Measurements from ENCODE around the gene KLHDC8A.
"Not testable (repeated sequence)": the region's sequence is repeated elsewhere in the genome, so short reads cannot be mapped to it uniquely, and the experiment has no call there.

The KLHDC8A gene

DNA sequence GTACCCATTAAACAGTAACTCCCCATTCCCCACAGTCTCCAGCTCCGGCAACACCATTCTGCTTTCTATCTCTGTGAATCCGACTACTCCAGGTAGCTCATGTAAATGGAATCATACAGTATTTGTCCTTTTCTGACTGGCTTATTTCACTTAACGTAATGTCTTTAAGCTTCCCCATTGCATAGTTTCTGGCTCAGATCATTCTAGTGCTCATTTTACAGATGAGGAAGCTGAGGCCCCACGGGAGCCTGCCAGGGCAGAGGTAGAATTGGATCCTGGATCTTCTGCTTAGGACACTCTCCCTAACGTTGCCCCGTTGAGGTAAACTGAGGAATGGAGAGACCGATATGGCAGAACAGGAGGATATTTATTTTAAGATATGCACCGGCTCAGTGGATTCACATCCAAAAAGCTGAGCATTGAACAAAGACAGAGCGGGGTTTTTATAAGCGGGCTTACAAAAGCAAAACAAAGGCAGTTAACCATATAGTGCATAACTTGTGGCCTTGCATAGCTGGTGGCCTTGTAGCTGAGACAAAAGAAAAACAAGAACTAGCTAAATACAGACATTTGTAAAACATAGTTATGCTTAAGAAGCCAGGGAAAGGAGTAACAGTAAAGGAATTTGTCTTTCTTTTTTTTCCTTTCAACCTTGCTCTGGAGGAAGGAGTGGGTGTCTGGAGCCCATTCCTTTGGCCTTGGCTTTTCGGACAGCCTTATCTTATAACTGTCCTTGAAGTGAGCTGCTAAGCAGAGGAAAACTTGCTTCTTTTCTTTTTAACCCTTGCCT, 15.3 kb upstream of the KLHDC8A start:
- no peak for DNase-seq (ENCODE audit: low read depth in 2 of 2)

DNA sequence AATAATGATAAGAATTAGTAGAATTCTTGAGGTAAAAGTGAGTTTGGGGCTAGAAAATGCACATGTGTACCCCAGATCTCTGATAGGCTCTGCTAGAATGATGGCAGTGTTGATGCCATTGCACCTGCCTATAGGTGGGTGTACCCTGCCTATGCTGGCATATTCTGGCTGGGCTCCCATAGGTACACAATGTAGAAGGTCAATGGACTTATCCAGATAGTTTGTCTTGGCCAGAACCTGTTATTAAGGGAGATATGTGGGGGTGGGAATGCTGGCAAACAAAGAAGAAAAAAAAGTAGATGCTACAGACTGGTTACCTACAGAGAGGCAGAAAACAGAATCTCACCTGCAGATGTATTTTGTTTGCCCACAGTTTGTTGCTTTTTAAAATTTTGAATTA, 14.1 kb upstream of the KLHDC8A start:
- DNase-seq (ENCODE audit: low read depth in 2 of 2) = no peak

DNA sequence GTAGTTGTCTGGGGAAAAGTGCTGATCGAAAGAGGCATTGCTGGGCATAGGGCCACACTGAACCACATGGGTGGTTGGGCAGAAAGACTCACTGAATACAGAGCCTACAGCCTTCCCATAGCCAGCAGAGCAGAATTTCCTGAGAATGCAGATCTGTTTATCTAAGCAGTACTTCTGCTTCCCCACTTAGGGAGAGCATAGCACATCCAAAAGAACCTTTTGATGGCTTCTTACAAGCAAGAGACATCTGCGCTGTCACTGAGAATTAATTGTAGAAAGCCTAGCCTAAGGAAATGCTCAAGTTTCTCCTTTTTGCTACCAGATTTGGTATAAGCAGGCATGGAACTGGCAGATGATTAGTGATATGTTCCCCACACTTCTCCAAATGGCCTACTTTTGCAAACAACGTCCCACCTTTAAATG, 13.0 kb upstream of the KLHDC8A start:
- DNase-seq (ENCODE audit: low read depth in 2 of 2) = no peak

DNA sequence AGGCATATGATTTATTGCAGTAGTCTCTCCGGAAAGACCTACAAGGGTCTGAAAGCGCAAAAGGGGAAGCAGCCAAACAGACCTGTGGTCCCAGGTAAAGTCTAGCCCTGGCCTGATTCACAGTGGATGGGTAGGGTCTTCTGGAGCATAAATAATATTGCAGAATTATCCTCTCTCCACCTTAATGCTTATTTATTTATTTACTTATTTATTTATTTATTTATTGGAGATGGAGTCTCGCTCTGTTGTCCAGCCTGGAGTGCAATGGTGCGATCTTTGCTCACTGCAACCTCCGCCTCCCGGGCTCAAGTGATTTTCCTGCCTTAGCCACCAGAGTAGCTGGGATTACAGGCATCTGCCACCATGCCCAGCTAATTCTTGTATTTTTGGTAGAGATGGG, 11.8 kb upstream of the KLHDC8A start:
- no peak for DNase-seq (ENCODE audit: low read depth in 2 of 2)

DNA sequence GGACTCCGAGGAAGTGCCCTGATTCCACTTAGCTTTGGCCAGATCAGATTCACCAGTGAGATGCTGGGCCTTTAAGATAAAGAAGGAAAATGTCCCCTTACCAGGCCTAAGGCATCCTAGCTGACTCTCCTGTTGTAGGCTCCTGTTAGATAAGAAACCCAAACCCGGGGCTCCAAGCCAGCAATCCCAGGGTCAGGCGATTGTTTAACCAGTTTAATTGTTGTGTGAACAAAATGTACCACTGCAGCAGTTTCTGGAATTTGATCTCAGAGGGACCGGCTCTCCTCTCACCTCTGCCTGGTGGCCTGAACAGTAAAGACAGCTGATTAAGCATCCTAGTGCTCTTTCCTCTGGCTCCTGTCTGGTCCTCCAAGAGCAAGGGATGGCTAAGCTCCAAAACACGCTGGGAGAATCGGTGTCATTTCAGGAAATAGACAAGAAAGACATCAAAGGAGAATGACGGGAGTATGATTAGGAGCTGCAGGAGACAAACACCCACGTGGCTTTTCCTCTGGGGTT, 9.3 kb upstream of the KLHDC8A start:
- DNase-seq (ENCODE audit: low read depth in 2 of 2) = no peak

DNA sequence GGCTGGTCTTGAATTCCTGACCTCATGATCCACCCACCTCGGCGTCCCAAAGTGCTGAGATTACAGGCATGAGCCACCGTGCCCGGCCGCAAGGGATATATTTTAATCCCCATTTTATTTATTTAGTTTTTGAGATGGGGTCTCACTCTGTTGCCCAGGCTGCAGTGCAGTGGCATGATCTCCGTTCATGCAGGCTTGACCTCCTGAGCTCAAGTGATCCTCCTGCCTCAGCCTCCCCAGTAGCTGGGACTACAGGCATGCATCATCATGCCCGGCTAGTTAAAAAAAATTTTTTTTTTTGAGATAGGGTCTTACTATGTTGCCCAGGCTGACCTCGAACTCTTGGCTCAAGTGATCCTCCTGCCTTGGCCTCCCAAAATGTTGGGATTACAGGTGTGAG, 8.4 kb upstream of the KLHDC8A start:
- not testable (repeated sequence) for DNase-seq (ENCODE audit: low read depth in 2 of 2)

DNA sequence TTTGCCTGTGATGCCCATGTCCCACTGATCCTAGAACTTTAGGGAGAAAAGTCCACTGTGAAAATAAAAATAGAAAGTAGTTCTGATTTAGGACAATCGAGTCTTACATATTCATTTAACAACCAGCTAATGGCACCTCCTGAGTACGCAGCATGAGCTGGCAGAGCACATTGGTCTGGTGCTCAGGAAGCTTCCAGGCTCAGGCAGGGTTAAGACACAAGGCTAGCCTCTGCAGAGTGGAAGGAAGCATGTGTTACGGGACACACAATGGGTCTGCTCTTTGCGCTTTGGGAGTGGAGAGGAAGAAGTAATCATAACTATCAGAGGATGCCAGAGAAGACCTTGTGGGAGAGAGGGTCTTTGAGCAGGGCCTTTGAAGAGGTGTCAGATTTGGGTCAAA, 4.2 kb upstream of the KLHDC8A start:
- no peak for DNase-seq (ENCODE audit: low read depth in 2 of 2)

DNA sequence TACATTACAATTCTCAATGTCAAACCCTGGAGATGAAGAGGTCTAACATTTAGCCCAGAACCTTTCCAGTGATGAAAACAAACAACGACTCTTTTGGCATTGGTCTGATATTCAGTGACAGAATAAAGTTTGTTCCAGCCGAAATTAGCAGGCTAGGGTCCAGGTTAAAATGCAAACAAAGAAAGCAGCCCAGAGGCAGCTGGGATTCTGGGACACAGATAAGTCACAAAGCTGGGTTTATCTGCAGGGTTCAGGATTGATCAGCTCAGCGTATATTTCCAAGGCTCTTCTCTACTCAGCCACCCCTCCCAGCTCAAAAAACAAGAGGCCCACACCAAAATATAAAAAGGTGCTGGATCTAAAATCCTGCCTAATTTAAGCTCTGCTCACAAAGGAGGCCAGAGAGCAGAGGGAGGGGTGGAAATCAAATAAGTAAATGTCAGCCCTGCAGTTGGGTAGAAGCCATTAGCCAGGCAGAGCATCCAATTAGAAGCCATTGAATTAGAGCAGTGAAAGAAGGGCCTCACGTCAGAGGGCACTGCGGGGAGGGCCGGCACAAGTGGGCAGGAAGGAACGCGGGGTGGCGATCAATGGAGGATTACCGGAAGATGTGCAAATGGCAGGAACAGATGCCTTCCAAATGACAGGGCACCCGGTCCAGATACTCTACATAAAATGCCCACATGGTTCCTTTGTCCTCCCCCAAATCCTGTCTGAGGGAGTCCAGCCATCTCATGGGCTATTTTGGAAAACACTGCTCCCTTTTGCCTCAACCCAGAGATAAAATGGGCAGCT, 3.2 kb upstream of the KLHDC8A start:
- DNase-seq (ENCODE audit: low read depth in 2 of 2) = no peak

DNA sequence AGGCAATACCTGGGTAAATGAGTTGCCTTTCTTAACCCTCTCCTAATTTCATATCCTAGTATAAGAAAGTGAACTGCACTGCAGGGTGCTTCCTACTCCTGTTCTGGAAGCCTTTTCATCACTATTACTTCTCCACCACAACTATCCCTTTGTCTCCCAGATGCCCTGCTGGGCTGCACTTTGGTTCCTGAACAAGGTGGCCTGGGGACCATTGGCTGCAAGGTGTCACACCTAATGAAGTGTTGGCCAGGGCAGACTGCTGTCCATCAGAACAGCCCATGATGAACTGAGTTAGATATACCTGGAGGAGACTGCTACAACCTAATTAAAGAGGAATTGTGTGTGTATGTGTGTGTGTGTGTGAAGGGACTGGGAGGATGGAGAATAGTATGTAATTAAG, 1.9 kb upstream of the KLHDC8A start:
- no peak for DNase-seq (ENCODE audit: low read depth in 2 of 2)

DNA sequence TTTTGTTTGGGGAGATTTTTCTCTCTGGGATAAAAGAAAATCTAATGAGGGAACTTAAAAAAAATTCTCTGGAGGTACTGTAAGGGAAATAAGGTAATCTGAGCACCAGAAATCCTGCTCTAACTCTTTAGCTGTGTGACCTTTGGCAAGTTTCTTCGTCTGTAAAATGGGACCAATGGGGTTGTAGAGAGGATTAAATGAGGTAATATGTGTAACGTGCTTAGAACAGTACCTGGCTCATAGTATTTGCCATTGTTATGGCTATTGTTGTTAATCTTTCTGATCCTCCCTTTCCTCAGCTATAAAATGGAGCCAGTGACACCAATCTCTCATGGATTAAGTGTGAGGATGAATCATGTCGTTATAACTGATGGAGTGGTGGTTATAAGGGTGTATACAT, 845 bp upstream of the KLHDC8A start:
- DNase-seq (ENCODE audit: low read depth in 2 of 2) = no peak

DNA sequence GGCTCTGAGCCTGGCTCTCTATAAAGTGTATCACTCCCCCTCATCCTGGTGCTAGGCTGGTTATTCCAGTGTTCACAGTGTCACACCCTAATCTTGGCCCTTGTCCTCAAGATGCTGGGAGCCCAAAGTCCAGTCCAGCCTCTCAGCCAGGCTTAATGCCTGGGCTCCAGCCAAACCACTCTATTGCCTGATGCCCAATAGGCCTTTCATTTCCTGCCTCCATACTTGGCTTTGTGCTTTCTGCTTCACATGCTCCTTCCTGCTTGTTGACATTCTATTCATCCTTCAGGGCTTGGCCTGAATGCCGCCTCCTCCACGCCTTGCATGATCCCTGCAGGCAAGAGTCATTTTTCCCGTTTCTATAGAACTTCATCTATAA, 1.7 kb downstream of the KLHDC8A start:
- no peak for DNase-seq (ENCODE audit: low read depth in 2 of 2)

DNA sequence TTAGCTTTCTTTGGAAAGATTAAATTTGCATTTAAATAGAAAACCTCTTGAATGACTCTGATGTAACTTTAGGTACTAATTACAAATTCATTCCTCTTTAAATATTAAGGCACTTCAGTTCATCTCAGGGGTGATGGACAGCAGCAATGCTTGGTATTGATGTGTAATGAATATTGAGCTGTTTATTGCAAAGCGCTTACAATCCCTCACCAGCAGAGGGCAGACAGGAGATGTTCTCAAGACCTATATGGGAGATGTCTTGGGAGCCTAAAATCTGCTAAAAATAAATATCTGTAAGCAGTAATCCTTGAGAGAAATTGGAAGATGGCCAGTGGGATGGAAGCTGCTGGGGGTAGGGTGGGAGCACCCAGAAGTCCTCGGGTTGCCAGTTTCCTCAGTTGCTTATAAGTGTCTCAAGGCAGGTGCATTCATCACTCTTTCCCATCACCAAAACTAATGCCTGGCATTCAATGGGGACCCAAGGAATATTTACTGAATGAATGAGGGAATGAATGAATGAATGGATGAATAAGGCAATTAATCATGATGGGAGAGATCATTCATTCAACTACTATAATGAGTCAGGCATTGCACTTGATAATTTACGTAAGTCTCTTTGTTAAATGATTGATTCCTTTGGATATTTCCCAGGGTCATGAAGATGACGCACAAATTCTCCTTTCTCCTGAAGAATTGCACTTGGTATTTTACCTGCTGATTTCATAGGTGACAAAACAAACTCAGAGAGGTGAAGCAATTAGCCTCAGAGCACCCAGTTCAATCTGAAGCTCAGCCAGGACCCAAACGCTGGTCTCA, 2.3 kb downstream of the KLHDC8A start:
- DNase-seq (ENCODE audit: low read depth in 2 of 2) = peak; percentile 39 to 41

DNA sequence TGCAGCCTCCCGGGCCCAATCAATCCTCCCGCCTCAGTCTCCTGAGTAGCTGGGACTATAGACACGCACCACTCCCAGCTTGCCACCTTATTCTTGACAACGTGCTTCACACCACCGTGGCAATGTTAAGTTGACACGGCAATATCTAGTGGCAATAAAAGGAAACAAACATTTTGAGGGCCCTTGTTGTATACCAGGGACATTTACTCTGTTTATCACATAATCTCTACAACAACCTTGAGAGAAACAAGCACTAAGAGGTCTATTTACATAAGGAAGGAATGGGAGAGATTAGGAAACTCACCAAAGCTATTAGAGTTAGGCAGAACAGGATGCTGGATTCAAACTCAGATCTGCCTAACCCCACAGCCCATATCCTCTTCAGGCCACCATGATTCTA, 3.1 kb downstream of the KLHDC8A start:
- no peak for DNase-seq (ENCODE audit: low read depth in 2 of 2)

DNA sequence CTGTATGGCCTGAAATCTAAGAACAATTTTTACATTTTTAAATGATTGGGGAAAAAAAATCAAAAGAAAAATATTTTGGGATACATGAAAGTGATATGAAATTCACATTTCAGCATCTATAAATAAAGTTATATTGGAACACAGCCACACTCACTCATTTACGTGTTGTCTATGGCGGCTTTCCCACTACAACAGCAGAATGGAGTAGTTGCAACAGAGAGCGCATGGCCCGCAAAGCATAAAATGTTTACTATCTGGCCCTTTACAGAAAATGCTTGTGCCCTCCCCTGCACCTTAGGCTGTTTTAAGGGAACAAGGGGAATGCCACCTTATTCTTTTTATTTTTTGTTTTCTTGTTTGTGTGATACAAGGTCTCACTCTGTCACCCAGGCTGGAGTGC, 3.5 kb downstream of the KLHDC8A start:
- DNase-seq (ENCODE audit: low read depth in 2 of 2) = no peak

DNA sequence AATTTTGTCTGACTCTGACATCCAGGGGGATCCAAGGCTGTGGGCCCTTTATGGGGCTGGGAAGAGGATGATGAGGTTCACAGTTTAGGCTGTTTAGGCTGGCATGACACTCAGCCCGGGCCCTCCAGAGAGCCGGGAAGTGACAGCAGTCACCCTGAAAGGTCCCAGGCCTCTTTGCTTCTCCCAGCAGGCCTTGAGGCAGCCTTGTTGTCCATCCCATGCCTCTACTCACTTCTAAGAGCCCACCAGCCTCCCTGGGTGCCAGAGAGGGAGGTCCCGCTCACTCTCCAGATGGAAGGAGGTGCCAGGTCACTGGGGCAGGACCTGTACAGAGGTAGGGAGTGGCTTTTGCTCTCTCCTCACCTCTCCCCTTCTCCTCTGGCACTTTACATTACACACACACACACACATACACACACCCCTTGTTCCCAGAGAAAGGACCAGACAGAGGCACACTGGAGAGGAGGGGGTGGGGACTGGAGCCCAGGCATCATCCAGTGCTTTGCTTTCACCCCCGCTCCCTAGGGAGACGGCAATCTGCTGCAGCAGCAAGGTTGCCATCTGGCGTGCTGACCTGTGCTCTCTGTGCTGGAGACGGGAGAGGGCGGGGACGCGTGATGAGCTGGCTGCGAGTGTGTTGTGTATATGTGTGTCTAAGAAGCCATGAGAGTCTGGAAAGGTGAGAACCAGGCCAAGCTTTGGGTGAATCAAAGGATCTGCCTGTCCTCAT, 4.6 kb downstream of the KLHDC8A start:
- no peak for DNase-seq (ENCODE audit: low read depth in 2 of 2)

DNA sequence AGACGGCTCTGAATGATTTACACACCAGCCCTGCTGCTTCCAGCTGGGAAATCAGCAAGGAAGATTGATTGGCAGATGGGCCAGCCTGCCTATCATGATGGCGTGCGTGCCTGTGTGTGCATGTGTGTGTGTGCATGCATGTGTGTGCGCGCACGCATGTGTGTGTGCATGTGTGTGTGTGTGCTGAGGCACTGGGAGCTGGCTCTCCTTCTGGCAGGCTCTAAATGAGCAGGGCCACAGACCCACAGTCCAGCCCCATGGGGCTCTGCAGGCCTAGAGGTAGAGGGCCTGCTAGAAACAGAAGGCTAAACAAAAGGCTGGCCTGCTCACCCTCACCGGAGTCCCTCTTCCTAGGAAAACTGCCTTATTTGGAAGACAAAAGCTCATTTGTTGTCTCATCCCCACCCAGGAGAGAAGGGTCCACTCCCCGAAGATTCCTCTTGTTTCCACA, 6.0 kb downstream of the KLHDC8A start:
- no peak for DNase-seq (ENCODE audit: low read depth in 2 of 2)

DNA sequence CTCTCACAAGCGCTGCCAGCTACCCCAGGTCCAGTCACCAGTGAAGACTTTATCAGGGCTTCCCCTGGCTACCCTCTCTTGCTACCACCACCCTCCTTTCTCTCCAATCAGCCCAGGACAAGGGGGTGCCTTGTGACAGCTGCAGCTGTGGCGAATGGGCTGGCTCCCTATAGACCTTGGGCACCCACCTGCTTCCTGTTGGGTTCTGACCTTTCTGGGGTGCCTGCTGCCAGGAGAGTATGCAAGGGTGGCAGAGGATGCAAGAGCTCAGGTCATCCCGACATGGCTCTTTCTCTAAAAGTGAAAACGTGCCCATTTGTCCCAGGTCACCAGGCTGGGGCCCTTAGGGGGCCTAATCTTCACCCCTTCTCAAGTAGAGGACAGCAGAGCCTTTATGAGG, 6.6 kb downstream of the KLHDC8A start:
- no peak for DNase-seq (ENCODE audit: low read depth in 2 of 2)

DNA sequence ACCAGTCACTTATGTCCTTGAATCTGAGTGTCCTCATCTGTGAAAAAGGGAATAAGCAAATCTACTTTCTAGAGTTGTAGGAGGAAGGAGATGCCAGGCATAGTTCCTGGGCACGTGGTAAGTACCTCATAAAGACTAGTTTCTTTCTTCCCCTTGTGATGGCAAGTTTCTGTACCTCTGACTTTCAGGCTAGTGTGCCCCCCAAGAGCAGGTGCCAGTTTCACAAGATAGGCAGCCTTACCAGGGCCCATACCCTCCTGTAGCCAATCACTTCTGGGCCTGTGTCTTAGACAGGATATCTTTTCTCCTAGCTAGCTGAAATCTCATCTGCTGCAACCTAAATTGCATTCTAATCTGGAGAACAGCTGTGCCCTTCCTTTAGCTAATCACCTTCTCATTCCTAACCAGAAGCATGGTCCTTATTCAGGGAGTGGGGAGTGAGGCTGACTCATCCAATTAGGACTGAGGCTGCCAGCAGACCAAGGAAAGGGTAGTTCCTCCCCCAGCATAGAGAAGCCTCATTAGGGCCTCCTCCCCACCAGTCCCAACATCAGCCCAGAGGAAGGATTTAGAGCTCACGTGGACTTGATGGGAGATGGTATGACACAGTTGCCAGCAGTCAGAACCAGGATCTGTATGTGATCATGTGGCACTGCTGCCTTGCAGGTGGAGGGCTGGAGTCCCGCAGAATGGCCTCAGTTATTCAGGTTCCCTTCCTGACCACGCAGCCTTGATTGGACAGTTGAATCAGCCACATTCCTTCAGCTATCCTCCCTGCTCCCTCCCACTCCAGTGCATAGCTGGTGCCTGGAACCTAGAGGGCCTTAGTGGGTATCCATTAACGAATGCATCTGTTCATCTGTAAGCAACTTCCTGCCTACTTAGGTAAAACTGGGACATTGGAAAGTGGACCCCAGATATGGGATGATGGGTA, 7.9 kb downstream of the KLHDC8A start:
- DNase-seq (ENCODE audit: low read depth in 2 of 2) = no peak

DNA sequence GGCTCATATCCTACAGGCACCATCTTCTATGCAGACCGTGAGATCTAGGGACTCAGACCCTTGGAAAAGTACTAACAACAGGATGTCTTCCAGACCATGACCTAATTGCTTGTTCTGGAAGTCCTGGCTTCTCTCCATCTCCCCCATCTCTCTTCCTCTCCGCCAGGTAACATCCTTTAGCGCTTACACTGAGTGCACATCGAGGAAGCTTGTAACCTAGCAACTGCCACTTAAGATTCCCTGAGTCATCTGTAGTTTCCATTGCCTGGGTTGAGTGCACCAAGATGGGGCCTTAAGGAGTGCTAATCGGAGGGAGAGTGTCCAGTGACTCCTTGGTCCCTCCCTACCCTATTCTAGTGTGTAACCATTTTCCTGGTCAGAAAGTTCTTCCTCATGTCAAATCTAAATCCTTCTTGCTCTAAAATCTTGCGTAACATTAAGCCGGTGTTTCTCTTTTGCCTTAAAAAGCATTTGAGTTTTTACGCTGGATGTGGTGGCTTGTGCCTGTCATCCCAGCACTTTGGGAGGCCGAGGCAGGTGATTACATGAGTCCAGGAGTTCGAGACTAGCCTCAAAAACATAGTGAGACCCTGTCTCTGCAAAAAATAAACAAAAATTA, 9.7 kb downstream of the KLHDC8A start:
- no peak for DNase-seq (ENCODE audit: low read depth in 2 of 2)

DNA sequence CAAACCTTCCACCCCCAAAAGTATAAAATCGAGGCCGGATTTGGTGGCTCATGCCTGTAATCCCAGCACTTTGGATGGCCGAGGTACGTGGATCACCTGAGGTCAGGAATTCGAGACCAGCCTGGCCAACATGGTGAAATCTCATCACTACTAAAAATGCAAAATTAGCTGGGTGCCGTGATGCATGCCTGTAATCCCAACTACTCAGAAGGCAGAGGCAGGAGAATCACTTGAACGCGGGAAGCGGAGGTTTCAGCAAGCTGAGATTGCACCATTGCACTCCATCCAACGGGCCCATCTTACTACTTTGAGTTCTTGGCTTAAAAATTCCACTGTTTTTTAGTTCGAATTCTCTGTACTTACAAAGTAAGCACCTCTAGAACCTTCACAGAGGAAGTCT, 11.0 kb downstream of the KLHDC8A start:
- no peak for DNase-seq (ENCODE audit: low read depth in 2 of 2)
